ENCODE results near the gene RERE. TPM values are rescaled to one million over a fixed set of nuclear protein-coding genes. Genes with fewer than 3 reads are reported as not detected.

The RERE gene
- total RNA-seq, 1 experiment from 2014 or later: 40.6 TPM

GRCh38 chr1:8736927-8737326, 80.5 kb downstream of the RERE start:
- no peaks in the 10 kb centered on the region for H3K27me3 ChIP-seq (ENCODE audit: insufficient read depth, low read length)
- BruUV-seq (replicated peaks): no TSS peak
- intact Hi-C loops (cut with micrococcal nuclease): no loop called here
- no peak overlapping the region for H3K27ac ChIP-seq (ENCODE audit: low read depth, low read length)
- no peak for DNase-seq (ENCODE audit: low read depth, low spot score)
- H3K4me1 ChIP-seq (ENCODE audit: control insufficient read depth in 1 of 2, insufficient read depth in 2 of 2, low read length in 2 of 2): peaks cover 7 to 11% of the 10 kb centered on the region in 2 experiments; a peak in 3 of 4 replicates
- H3K4me2 ChIP-seq (ENCODE audit: low read length): no peak overlapping the region
- POLR2A ChIA-PET: no interaction called here
- no peaks in the 10 kb centered on the region for H3K9me2 ChIP-seq (ENCODE audit: insufficient read depth)
- no peaks in the 10 kb centered on the region for H4K20me1 ChIP-seq (ENCODE audit: insufficient read depth)
- RAD21 ChIA-PET (ENCODE audit: low non-redundant PET in 1 of 2, low total read pairs in 2 of 2, uncharacterized antibody in 2 of 2, unreplicated experiment in 2 of 2): no interaction called here
- TF ChIP-seq EZH2 (IDR thresholded peaks at IDR 0.05) (no peak), SRF (IDR thresholded peaks at IDR 0.05; ENCODE audit: low read depth) (no peak), SP1 (IDR thresholded peaks at IDR 0.05; ENCODE audit: low read depth) (no peak), EGR1 (IDR thresholded peaks at IDR 0.05; ENCODE audit: low read depth) (no peak), ZFX (IDR thresholded peaks at IDR 0.05) (no peak), REST (IDR thresholded peaks at IDR 0.05; ENCODE audit: low read depth) (no peak), CEBPB (IDR thresholded peaks at IDR 0.05; ENCODE audit: low read depth) (no peak), EZH2phosphoT487 (IDR thresholded peaks at IDR 0.05; ENCODE audit: borderline replicate concordance) (no peak), CBX3 (IDR thresholded peaks at IDR 0.05; ENCODE audit: low read depth) (no peak), CTCF (IDR thresholded peaks at IDR 0.05 in 2 of 3, conservative IDR thresholded peaks at IDR 0.05 in 1 of 3; ENCODE audit: borderline replicate concordance in 1 of 3, insufficient read depth in 1 of 3, low read depth in 2 of 3, low read length in 2 of 3) (no peak), ZNF274 (IDR thresholded peaks at IDR 0.05; ENCODE audit: low read depth, low read length) (no peak), POLR2A (IDR thresholded peaks at IDR 0.05; ENCODE audit: borderline replicate concordance, extremely low read depth, insufficient read depth, insufficient read length) (no peak), ZBTB33 (IDR thresholded peaks at IDR 0.05; ENCODE audit: extremely low read depth, insufficient replicate concordance, low read length) (no peak), YY1 (IDR thresholded peaks at IDR 0.05; ENCODE audit: extremely low read depth, insufficient replicate concordance, low read depth, low read length) (no peak)
- H3K4me3 ChIP-seq (replicated peaks in 1 of 2; ENCODE audit: low read depth in 1 of 2, low read length in 2 of 2): no peak overlapping the region
- 0 out of 4 replicates have a peak, but pooled peaks cover 0 to 3% of the 10 kb centered on the region in 2 experiments for H3K36me3 ChIP-seq (ENCODE audit: control insufficient read depth in 1 of 2, insufficient read depth in 2 of 2, low read length in 2 of 2)
- no peak overlapping the region for H3K9ac ChIP-seq (ENCODE audit: low read length)
- ATAC-seq: no peak
- H3K79me2 ChIP-seq (ENCODE audit: insufficient read depth, low read length): no peaks in the 10 kb centered on the region; the same call in 1 of the 2 replicates
- peaks cover 3 to 5% of the 10 kb centered on the region in 2 experiments; a peak in 1 of 4 replicates for H3K9me3 ChIP-seq (ENCODE audit: control insufficient read depth in 1 of 2, insufficient read depth in 1 of 2, low read depth in 1 of 2, low read length in 2 of 2)
- H2AFZ ChIP-seq (ENCODE audit: low read depth, low read length, poor library complexity, severe bottlenecking): no peak overlapping the region
- CTCF ChIA-PET: interaction anchor here (1.3 kb wide), 1 partner anchor 10 kb away, joined by 3 read pairs; no protein-coding TSS in a partner anchor
